Neural cell (in vitro differentiated cells): ENCODE measurements around the gene CELF4. TPM values are rescaled to one million over a fixed set of nuclear protein-coding genes. Genes with fewer than 3 reads are reported as not detected.

Source experiments
- H2AFZ ChIP-seq: fragments of 200-600, 300-800 bp; sonication (generic), shearing (Covaris generic); 2 replicates; pipeline ENCODE4 v1.6.0; 2014; ENCODE audit warnings: low read depth, mild to moderate bottlenecking, antibody characterized with exemption, low read length, moderate library complexity
- H3F3A ChIP-seq: fragments of 200-600 bp; shearing (Covaris generic); 2 replicates; pipeline ENCODE4 v1.6.1; 2016; ENCODE audit warnings: mild to moderate bottlenecking, moderate library complexity, mixed read lengths, antibody characterized with exemption, low read length; ENCODE audit not compliant: insufficient read depth, poor library complexity, severe bottlenecking
- H3K27ac ChIP-seq: fragments of 200-600, 300-800 bp; sonication (generic), shearing (Covaris generic); 2 replicates; pipeline ENCODE4 v1.5.1; 2014; ENCODE audit warnings: mild to moderate bottlenecking, low read length, moderate library complexity
- H3K27me3 ChIP-seq: fragments of 300-800, 200-600 bp; sonication (generic), shearing (Covaris generic); 2 replicates; pipeline ENCODE4 v1.6.0; 2014; ENCODE audit warnings: mild to moderate bottlenecking, low read depth, low read length, moderate library complexity; ENCODE audit not compliant: insufficient read depth
- H3K36me3 ChIP-seq: fragments of 300-800, 200-600 bp; sonication (generic), shearing (Covaris generic); 2 replicates; pipeline ENCODE4 v1.5.1; 2014; ENCODE audit warnings: mild to moderate bottlenecking, antibody characterized with exemption, low read length, moderate library complexity; ENCODE audit not compliant: insufficient read depth
- H3K4me2 ChIP-seq: fragments of 300-800, 200-600 bp; sonication (generic), shearing (Covaris generic); 2 replicates; pipeline ENCODE4 v1.6.0; 2014; ENCODE audit warnings: mild to moderate bottlenecking, low read length
- H3K4me3 ChIP-seq: fragments of 300-800, 200-600 bp; sonication (generic), shearing (Covaris generic); 2 replicates; pipeline ENCODE4 v1.5.1; 2014; ENCODE audit warnings: mild to moderate bottlenecking, low read length, moderate library complexity
- H3K79me2 ChIP-seq: fragments of 200-600 bp; shearing (Covaris generic); replicated peaks from 2 replicates; pipeline ENCODE4 v1.6.0; 2014; ENCODE audit warnings: mild to moderate bottlenecking, low read length, moderate library complexity; ENCODE audit not compliant: insufficient read depth
- H3K9ac ChIP-seq: fragments of 300-800, 200-600 bp; sonication (generic), shearing (Covaris generic); 2 replicates; pipeline ENCODE4 v1.6.1; 2016; ENCODE audit warnings: mild to moderate bottlenecking, low read length, mixed read lengths
- H3K9me2 ChIP-seq: fragments of 200-600 bp; shearing (Covaris generic); 2 replicates; pipeline ENCODE4 v1.6.1; 2016; ENCODE audit warnings: mild to moderate bottlenecking, low read length, mixed read lengths; ENCODE audit not compliant: insufficient read depth
- H3K9me3 ChIP-seq: fragments of 200-600, 300-800 bp; sonication (generic), shearing (Covaris generic); 2 replicates; pipeline ENCODE4 v1.6.1; 2016; ENCODE audit warnings: mild to moderate bottlenecking, mixed run types, low read length, moderate library complexity, mixed read lengths
- H4K20me1 ChIP-seq: fragments of 200-600 bp; shearing (Covaris generic); 2 replicates; pipeline ENCODE4 v1.6.1; 2016; ENCODE audit warnings: mild to moderate bottlenecking, mixed run types; ENCODE audit not compliant: insufficient read depth
- CTCF ChIP-seq: fragments of 450-650 bp; IDR thresholded peaks from 2 replicates; pipeline ENCODE4 v1.5.1; 2014; ENCODE audit warnings: antibody characterized with exemption, mild to moderate bottlenecking, moderate library complexity; ENCODE audit not compliant: poor library complexity, severe bottlenecking
- EP300 ChIP-seq: fragments of 450-650 bp; conservative IDR thresholded peaks from 2 replicates; pipeline ENCODE4 v1.6.1; 2014; ENCODE audit warnings: antibody characterized with exemption, mild to moderate bottlenecking, moderate library complexity; ENCODE audit not compliant: poor library complexity, severe bottlenecking
- EZH2 ChIP-seq: fragments of 200-600, 300-800 bp; shearing (Covaris generic), sonication (generic); IDR thresholded peaks from 2 replicates; pipeline ENCODE4 v1.6.1; 2014; ENCODE audit warnings: antibody characterized with exemption, low read length, borderline replicate concordance, mild to moderate bottlenecking; ENCODE audit not compliant: insufficient read depth, poor library complexity, severe bottlenecking
- POLR2AphosphoS5 ChIP-seq: IDR thresholded peaks from 2 replicates; pipeline ENCODE4 v1.6.1; 2012
- RAD21 ChIP-seq: fragments of 450-650 bp; conservative IDR thresholded peaks from 2 replicates; pipeline ENCODE4 v1.6.1; 2014; ENCODE audit warnings: antibody characterized with exemption, mild to moderate bottlenecking, moderate library complexity
- SMC3 ChIP-seq: fragments of 450-650 bp; conservative IDR thresholded peaks from 2 replicates; pipeline ENCODE4 v1.6.1; 2014; ENCODE audit warnings: antibody characterized with exemption, mild to moderate bottlenecking, moderate library complexity; ENCODE audit not compliant: poor library complexity
- TAF1 ChIP-seq: IDR thresholded peaks from 2 replicates; pipeline ENCODE4 v1.6.1; 2012; ENCODE audit warnings: low read depth
- polyA plus RNA-seq: library from polyadenylated mRNA; depleted of rRNA; stranded (reverse); fragments of >200 nt; gene quantifications from 2 replicates; pipeline ENCODE4 v1.2.3, GENCODE V29; 2014
- TF ChIP-seq, protein P1 (sequence below): IDR thresholded peaks from 2 replicates; pipeline ENCODE4 v1.6.1; 2012; ENCODE audit warnings: borderline replicate concordance

Gene CELF4
- polyA plus RNA-seq, 1 donor from 2014 or later: 191 TPM

DNA sequence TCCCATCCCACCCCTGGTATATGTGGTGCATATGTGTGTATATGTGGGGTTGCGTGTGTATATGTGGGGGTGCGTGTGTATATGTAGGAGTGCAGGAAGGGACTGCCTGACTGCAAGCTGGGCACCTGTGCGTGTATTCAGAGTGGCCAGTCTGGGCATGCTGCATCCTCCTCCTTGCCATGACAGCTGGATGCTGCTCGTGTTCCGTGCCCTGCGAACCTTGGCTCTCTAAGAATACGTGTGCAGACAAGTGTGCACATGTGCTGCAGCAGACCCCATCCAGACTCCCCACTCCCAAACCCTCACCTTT, 222.1 kb downstream of the CELF4 start:
- Histone ChIP-seq H3K9me3 (no peaks in the 10 kb centered on the region), H3K9me2 (no peaks in the 10 kb centered on the region), H4K20me1 (no peaks in the 10 kb centered on the region), H3K9ac (peak overlapping the region; percentile 9), H3K27ac (no peak overlapping the region), H3K79me2 (no peaks in the 10 kb centered on the region), H3K27me3 (no peaks in the 10 kb centered on the region), H2AFZ (no peak overlapping the region), H3F3A (no peaks in the 10 kb centered on the region), H3K4me2 (no peak overlapping the region), H3K4me3 (no peak overlapping the region), H3K36me3 (no peaks in the 10 kb centered on the region)
- TF ChIP-seq CTCF: peak; percentile 47
- TF ChIP-seq SMC3: peak; percentile 45
- no peak for TF ChIP-seq RAD21
- no peak for TF ChIP-seq EP300

- Histone ChIP-seq H3K36me3 (no peaks in the 10 kb centered on the region), H3K27ac (no peak overlapping the region), H3K9me2 (no peaks in the 10 kb centered on the region), H3K4me2 (no peak overlapping the region), H3K9ac (no peak overlapping the region), H3K4me3 (no peak overlapping the region), H3K27me3 (no peaks in the 10 kb centered on the region), H3K79me2 (no peaks in the 10 kb centered on the region), H4K20me1 (no peaks in the 10 kb centered on the region), H3K9me3 (no peaks in the 10 kb centered on the region), H3F3A (no peaks in the 10 kb centered on the region), H2AFZ (no peak overlapping the region)
- TF ChIP-seq TAF1 (no peak), SMC3 (no peak), POLR2AphosphoS5 (no peak), RAD21 (no peak), EP300 (no peak), EZH2 (no peak), CTCF (no peak)
- TF ChIP-seq, protein P1, sequence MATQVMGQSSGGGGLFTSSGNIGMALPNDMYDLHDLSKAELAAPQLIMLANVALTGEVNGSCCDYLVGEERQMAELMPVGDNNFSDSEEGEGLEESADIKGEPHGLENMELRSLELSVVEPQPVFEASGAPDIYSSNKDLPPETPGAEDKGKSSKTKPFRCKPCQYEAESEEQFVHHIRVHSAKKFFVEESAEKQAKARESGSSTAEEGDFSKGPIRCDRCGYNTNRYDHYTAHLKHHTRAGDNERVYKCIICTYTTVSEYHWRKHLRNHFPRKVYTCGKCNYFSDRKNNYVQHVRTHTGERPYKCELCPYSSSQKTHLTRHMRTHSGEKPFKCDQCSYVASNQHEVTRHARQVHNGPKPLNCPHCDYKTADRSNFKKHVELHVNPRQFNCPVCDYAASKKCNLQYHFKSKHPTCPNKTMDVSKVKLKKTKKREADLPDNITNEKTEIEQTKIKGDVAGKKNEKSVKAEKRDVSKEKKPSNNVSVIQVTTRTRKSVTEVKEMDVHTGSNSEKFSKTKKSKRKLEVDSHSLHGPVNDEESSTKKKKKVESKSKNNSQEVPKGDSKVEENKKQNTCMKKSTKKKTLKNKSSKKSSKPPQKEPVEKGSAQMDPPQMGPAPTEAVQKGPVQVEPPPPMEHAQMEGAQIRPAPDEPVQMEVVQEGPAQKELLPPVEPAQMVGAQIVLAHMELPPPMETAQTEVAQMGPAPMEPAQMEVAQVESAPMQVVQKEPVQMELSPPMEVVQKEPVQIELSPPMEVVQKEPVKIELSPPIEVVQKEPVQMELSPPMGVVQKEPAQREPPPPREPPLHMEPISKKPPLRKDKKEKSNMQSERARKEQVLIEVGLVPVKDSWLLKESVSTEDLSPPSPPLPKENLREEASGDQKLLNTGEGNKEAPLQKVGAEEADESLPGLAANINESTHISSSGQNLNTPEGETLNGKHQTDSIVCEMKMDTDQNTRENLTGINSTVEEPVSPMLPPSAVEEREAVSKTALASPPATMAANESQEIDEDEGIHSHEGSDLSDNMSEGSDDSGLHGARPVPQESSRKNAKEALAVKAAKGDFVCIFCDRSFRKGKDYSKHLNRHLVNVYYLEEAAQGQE: no peak
These were observed 224.0 kb downstream of the CELF4 start for GRCh38 chr18:37341473-37342086.
